Measurements from ENCODE around the gene YARS2. TPM values are rescaled to one million over a fixed set of nuclear protein-coding genes. Genes with fewer than 3 reads are reported as not detected.

YARS2 gene
- total RNA-seq, 1 donor from 2014 or later: 23.6 TPM

DNA sequence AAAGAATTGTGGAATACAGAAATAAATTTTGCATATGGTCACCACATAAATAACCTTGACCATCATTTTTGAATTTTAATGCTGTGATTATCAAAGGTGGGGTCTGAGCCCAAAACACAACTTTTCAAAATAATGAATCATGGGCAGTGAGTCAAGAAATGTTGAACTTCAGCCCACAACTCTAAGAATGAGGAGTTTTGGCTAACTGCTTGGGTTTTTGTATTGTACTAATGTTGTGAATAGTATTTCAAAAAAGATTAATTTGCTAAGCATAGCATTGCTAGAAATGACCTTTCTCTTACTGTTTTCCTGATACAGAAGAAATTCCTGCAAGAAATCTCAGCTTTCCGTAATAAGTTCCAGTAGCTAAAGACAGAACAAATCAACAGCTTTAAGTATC lies 24.4 kb upstream of the YARS2 start:
- TF ChIP-seq POLR2AphosphoS5 (IDR thresholded peaks at IDR 0.05; ENCODE audit: insufficient read depth in 1 of 2, low read depth in 1 of 2) (no peak), CTCF (IDR thresholded peaks at IDR 0.05) (no peak), POLR2A (IDR thresholded peaks at IDR 0.05) (no peak)
- no peaks in the 10 kb centered on the region for H3K9me3 ChIP-seq

DNA sequence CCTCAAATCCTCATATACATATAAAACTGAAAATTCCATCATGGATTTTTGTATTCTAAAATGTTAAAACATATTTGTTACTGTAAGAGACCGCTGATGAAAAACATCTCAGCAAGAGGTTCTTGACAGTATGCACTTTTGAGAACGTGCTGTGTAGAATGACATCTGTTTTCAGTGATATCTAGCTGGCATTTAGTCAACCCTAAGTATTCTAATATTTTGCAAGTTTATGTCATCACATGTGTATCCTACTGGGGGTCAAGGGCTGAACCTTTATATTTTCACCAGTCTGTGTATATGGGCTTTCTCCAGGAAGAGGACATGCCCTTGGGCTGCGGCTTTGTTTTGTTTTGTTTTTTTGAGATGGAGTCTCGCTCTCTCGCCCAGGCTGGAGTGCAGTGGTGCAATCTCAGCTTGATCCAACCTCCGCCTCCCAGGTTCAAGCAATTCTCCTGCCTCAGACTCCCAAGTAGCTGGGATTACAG lies 22.0 kb upstream of the YARS2 start:
- Histone ChIP-seq H3K27me3 (no peaks in the 10 kb centered on the region), H3K9me3 (no peaks in the 10 kb centered on the region), H3K4me3 (no peak overlapping the region), H3K27ac (no peak overlapping the region), H3K36me3 (no peaks in the 10 kb centered on the region), H3K4me1 (no peaks in the 10 kb centered on the region)
- no peak for DNase-seq (ENCODE audit: extremely low spot score in 2 of 2)
- TF ChIP-seq CTCF (IDR thresholded peaks at IDR 0.05) (no peak), POLR2A (IDR thresholded peaks at IDR 0.05) (no peak), POLR2AphosphoS5 (IDR thresholded peaks at IDR 0.05; ENCODE audit: insufficient read depth in 1 of 2, low read depth in 1 of 2) (no peak)
- intact Hi-C loops (cut with DNase I): no loop called here

More for the DNA sequence above, 24.4 kb upstream of the YARS2 start:
- DNase-seq (ENCODE audit: extremely low spot score in 2 of 2): no peak
- intact Hi-C loops (cut with DNase I): no loop called here
- Histone ChIP-seq H3K27ac (no peak overlapping the region), H3K36me3 (no peaks in the 10 kb centered on the region), H3K4me3 (no peak overlapping the region), H3K4me1 (no peaks in the 10 kb centered on the region), H3K27me3 (no peaks in the 10 kb centered on the region)

GRCh38 chr12:32777159-32777558 lies 21.5 kb upstream of the YARS2 start:
- intact Hi-C loops (cut with DNase I): no loop called here
- H3K9me3 ChIP-seq: no peaks in the 10 kb centered on the region
- TF ChIP-seq CTCF (IDR thresholded peaks at IDR 0.05) (no peak), POLR2AphosphoS5 (IDR thresholded peaks at IDR 0.05; ENCODE audit: insufficient read depth in 1 of 2, low read depth in 1 of 2) (no peak), POLR2A (IDR thresholded peaks at IDR 0.05) (no peak)
- no peaks in the 10 kb centered on the region for H3K4me1 ChIP-seq
- DNase-seq (ENCODE audit: extremely low spot score in 2 of 2): no peak
- no peaks in the 10 kb centered on the region for H3K27me3 ChIP-seq
- H3K4me3 ChIP-seq: no peak overlapping the region
- H3K27ac ChIP-seq: no peak overlapping the region
- no peaks in the 10 kb centered on the region for H3K36me3 ChIP-seq

- no peaks in the 10 kb centered on the region for H3K36me3 ChIP-seq
- TF ChIP-seq CTCF (IDR thresholded peaks at IDR 0.05) (no peak), POLR2A (IDR thresholded peaks at IDR 0.05) (no peak), POLR2AphosphoS5 (IDR thresholded peaks at IDR 0.05; ENCODE audit: insufficient read depth in 1 of 2, low read depth in 1 of 2) (no peak)
- intact Hi-C loops (cut with DNase I): no loop called here
- H3K27me3 ChIP-seq: no peaks in the 10 kb centered on the region
- no peak overlapping the region for H3K4me3 ChIP-seq
- no peak overlapping the region for H3K27ac ChIP-seq
- no peaks in the 10 kb centered on the region for H3K9me3 ChIP-seq
- no peaks in the 10 kb centered on the region for H3K4me1 ChIP-seq
- DNase-seq (ENCODE audit: extremely low spot score in 2 of 2): no peak
Measured at GRCh38 chr12:32776258-32776657, 20.6 kb upstream of the YARS2 start.

DNA sequence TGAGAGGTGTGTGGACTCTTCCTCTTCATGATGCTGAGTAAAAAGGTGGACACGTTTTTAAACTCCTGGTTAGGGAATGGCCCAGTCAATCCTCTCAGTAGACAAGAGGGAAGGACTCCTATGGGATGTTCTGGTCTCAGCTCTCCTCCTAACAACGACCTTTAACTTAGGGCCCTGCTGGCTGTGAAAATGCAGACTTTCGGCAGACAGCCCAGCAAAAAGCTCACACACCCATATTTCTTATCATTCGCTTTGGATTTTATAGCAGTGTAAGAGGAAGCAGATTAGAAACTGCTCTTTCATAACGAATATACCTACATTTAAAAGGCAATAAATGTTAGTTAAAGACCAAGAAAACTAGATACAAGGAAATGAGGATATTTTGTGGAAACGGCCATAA lies 18.0 kb upstream of the YARS2 start:
- DNase-seq (ENCODE audit: extremely low spot score in 2 of 2): no peak
- H3K4me1 ChIP-seq: no peaks in the 10 kb centered on the region
- no peaks in the 10 kb centered on the region for H3K36me3 ChIP-seq
- TF ChIP-seq CTCF (IDR thresholded peaks at IDR 0.05) (no peak), POLR2A (IDR thresholded peaks at IDR 0.05) (no peak), POLR2AphosphoS5 (IDR thresholded peaks at IDR 0.05; ENCODE audit: insufficient read depth in 1 of 2, low read depth in 1 of 2) (no peak)
- no peaks in the 10 kb centered on the region for H3K9me3 ChIP-seq
- intact Hi-C loops (cut with DNase I): no loop called here
- H3K27me3 ChIP-seq: no peaks in the 10 kb centered on the region
- no peak overlapping the region for H3K27ac ChIP-seq
- no peak overlapping the region for H3K4me3 ChIP-seq
